Upper lobe of left lung (tissue), 4 donors: Measurements from ENCODE around the gene TTC7B.

Experiments
- CTCF ChIP-seq, 6 experiments: fragments of 450-650 bp in 4 of 6; fragments of 200-600 bp in 2 of 6; sonication (generic) in 2 of 6; IDR thresholded peaks; one replicate each; pipeline ENCODE4 v1.5.1; 2016 to 2019; ENCODE audit warnings: antibody characterized with exemption in 6 of 6
- POLR2A ChIP-seq, 4 donors: fragments of 450-650 bp; IDR thresholded peaks; one replicate each; pipeline ENCODE4 v1.5.1; 2016 to 2017; ENCODE audit warnings: antibody characterized with exemption in 4 of 4, mild to moderate bottlenecking in 2 of 4

- no peak for TF ChIP-seq POLR2A (IDR thresholded peaks at IDR 0.05)
- no peak for TF ChIP-seq CTCF (IDR thresholded peaks at IDR 0.05)
These were observed 119.1 kb downstream of the TTC7B start for GRCh38 chr14:90697132-90697531.
